ENCODE data around the gene ITPR2.

GRCh38 chr12:26789731-26790644 is 43.0 kb downstream of the ITPR2 start:
- TF ChIP-seq CTCF (conservative IDR thresholded peaks at IDR 0.05; ENCODE audit: low read length) (no peak), EZH2phosphoT487 (IDR thresholded peaks at IDR 0.05; ENCODE audit: borderline replicate concordance, low read depth, low read length) (no peak)
